ENCODE data around the gene CXCR6.

- TF ChIP-seq CTCF (IDR thresholded peaks at IDR 0.05; ENCODE audit: borderline replicate concordance, extremely low read depth, low read length, poor library complexity, severe bottlenecking) = no peak
- TF ChIP-seq EZH2 (IDR thresholded peaks at IDR 0.05; ENCODE audit: borderline replicate concordance, low read depth, low read length, severe bottlenecking) = no peak
Measured at GRCh38 chr3:45932112-45932511, 11.2 kb upstream of the CXCR6 start.

Data from DND-41 (cell line).